ENCODE results near the gene RAX. TPM values are rescaled to one million over a fixed set of nuclear protein-coding genes. Genes with fewer than 3 reads are reported as not detected.

Gene RAX
- total and polyA plus RNA-seq, 7 donors, result not detected

DNA sequence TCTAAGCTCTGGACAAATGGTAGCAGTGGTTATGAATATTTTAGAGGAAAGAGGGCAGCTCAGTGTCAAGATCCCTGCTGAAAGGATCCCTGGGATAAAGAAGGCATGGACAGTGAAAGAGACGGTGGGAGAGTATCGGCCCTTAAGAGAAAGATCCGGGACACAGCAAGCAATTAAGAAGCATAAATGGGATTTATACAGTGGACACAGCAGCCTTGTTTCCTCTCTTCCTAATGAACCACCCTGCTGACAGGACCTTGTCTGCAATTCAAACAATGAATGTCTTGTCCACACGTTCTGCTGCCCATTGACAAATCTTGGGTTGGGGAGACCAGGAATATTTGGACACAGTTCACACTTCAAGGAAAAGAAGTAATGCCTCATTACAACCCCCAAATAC is 28.7 kb upstream of the RAX start:
- no peak for DNase-seq
- no peak overlapping the region for H3K27ac ChIP-seq
- no peaks in the 10 kb centered on the region for H3K4me1 ChIP-seq
- no peaks in the 10 kb centered on the region for H3K9me3 ChIP-seq
- 77 to 80% methylated on average over 4 of the region's 4 CpGs for WGBS, 2 donors
- no peak overlapping the region for H3K4me3 ChIP-seq
- no peaks in the 10 kb centered on the region for H3K36me3 ChIP-seq
- peaks cover 0 to 16% (median 0%) of the 10 kb centered on the region in 3 donors for H3K27me3 ChIP-seq
- intact Hi-C loops (cut with DNase I), result no loop called here
- no peak for TF ChIP-seq EP300 (IDR thresholded peaks at IDR 0.05)
- TF ChIP-seq CTCF (IDR thresholded peaks at IDR 0.05), result no peak
- TF ChIP-seq POLR2AphosphoS5 (IDR thresholded peaks at IDR 0.05), result no peak
- no peak for TF ChIP-seq POLR2A (IDR thresholded peaks at IDR 0.05)

DNA sequence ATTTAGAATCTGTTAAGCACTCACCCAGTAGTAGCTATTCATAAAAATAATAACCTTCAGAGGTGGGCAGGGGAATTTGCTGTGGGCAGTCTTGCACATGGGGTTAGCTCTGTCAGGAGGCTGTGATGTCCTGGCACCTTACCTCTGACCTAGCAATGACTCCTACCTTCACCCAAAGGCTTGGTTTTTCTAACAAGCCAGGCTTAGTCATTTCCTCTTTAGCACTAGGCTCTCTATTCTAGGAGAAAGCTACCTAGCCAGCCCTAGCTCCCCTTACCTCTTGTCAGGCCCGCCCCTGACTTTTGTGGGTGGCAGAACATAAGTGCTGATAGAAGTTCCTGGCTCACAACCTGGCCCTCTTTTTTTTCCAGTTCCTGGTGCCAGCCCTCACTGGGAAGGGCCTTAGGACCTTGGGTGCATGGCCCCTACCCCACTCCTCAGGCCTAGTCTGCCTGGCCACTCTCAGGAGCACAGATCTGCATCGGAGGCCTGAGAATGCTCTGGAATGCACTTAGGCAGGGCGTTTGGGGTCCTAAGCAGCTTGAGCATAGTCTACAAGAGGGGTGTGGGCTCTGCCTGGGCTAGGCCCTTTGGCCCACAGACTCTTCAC is 27.5 kb upstream of the RAX start:
- TF ChIP-seq POLR2AphosphoS5 (IDR thresholded peaks at IDR 0.05), result no peak
- Histone ChIP-seq H3K4me1 (no peaks in the 10 kb centered on the region), H3K4me3 (no peak overlapping the region), H3K27ac (no peak overlapping the region), H3K9me3 (no peaks in the 10 kb centered on the region), H3K36me3 (no peaks in the 10 kb centered on the region), H3K27me3 (peaks cover 0 to 5% (median 0%) of the 10 kb centered on the region in 3 donors)
- 68 to 71% methylated on average over 3 of the region's 3 CpGs for WGBS, 2 donors
- DNase-seq, result no peak
- intact Hi-C loops (cut with DNase I), result no loop called here

DNA sequence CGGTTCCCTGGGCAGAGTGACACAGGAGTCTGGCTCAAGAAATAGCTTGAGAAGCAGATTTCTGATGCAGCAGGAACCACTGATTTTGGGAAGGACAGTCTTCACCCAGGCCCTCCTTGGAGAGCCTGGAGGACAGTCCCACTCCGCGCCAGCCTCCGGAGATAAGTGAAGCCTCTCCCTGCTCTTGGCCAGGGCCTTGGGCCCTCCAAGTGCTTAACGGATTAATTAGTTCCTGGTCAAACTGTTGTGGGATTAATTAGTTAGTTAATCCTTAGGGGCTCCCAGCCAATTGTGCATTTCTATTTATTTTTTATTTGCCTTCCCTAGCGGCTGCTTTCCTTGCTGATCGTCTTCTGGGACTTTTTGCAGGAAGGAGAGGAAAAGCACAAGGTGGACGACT is 25.6 kb upstream of the RAX start:
- Histone ChIP-seq H3K36me3 (no peaks in the 10 kb centered on the region), H3K27me3 (no peaks in the 10 kb centered on the region), H3K4me3 (no peak overlapping the region), H3K9me3 (no peaks in the 10 kb centered on the region), H3K4me1 (no peaks in the 10 kb centered on the region), H3K27ac (no peak overlapping the region)
- no peak for DNase-seq
- TF ChIP-seq POLR2AphosphoS5 (IDR thresholded peaks at IDR 0.05) (no peak), EP300 (IDR thresholded peaks at IDR 0.05) (no peak), POLR2A (IDR thresholded peaks at IDR 0.05) (no peak), CTCF (IDR thresholded peaks at IDR 0.05) (no peak)
- intact Hi-C loops (cut with DNase I), result no loop called here
- 74 to 75% methylated on average over 8 of the region's 8 CpGs for WGBS, 2 donors

- H3K36me3 ChIP-seq, result no peaks in the 10 kb centered on the region
- H3K4me3 ChIP-seq, result no peak overlapping the region
- TF ChIP-seq CTCF (IDR thresholded peaks at IDR 0.05) (no peak), EP300 (IDR thresholded peaks at IDR 0.05) (no peak), POLR2A (IDR thresholded peaks at IDR 0.05) (no peak), POLR2AphosphoS5 (IDR thresholded peaks at IDR 0.05) (no peak)
- H3K27me3 ChIP-seq, result peaks cover 0 to 6% (median 4%) of the 10 kb centered on the region in 3 donors
- DNase-seq, result no peak
- H3K4me1 ChIP-seq, result no peaks in the 10 kb centered on the region
- intact Hi-C loops (cut with DNase I), result no loop called here
- H3K27ac ChIP-seq, result no peak overlapping the region
- H3K9me3 ChIP-seq, result no peaks in the 10 kb centered on the region
Measured at GRCh38 chr18:59293317-59293716, 20.1 kb upstream of the RAX start.

DNA sequence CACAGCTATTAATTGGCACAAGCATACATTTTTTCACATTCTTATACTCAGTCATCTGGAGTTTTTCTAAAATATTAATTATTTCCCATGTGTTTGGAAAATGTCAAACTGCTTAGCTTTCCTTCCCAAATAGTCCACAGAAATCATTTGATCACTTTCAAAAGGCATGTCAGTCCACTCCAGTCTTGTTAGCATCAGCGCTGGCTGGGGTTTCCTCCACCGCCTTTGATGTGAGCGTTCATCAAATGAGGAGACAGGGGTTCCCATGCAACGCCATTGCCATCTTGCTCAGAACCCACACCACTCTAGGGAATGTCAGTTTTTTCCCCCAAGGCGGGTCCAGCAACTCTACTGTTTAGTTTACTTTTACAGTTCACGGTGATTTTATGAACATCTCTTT is 13.1 kb upstream of the RAX start:
- Histone ChIP-seq H3K4me3 (no peak overlapping the region), H3K36me3 (no peaks in the 10 kb centered on the region), H3K27me3 (peaks cover 0 to 52% (median 4%) of the 10 kb centered on the region in 3 donors), H3K4me1 (no peaks in the 10 kb centered on the region), H3K27ac (no peak overlapping the region), H3K9me3 (no peaks in the 10 kb centered on the region)
- no peak for DNase-seq
- TF ChIP-seq CTCF (IDR thresholded peaks at IDR 0.05) (no peak), POLR2AphosphoS5 (IDR thresholded peaks at IDR 0.05) (no peak), POLR2A (IDR thresholded peaks at IDR 0.05) (no peak), EP300 (IDR thresholded peaks at IDR 0.05) (no peak)
- intact Hi-C loops (cut with DNase I), result no loop called here
- WGBS, 2 donors, result 36 to 62% methylated on average over 6 of the region's 6 CpGs

Data from sigmoid colon (tissue), 7 donors.